SW480 (cell line): Measurements from ENCODE around the gene ERG28.

Source experiments
- DNase-seq: peaks from one replicate; pipeline ENCODE4 v3.0.0-alpha.2; 2016; ENCODE audit warnings: low spot score

ERG28 gene

GRCh38 chr14:75658957-75659356 is 1.7 kb downstream of the ERG28 start:
- no peak for DNase-seq

DNA sequence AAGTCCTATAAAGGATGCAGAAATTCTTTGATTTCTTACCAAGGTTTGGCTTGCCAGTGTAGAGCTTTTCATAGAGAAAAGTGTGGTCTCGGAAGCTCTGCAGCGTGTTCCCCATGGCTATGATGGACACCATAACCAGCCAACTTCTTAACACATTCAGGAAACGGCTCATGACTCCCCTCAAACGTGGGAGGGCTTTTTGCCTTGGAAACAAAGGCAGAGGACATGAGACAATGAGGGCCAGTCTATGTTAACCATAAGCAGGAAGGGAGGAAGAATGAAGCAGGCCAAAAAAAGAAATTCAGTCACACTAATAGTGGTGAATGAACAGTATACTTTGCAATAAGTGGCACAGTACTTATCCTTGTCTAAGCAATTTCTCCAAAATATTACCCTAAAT is 3.3 kb downstream of the ERG28 start:
- DNase-seq = no peak

- no peak for DNase-seq
Measured at GRCh38 chr14:75655235-75655634, 5.4 kb downstream of the ERG28 start.

GRCh38 chr14:75654127-75654732 is 6.4 kb downstream of the ERG28 start:
- DNase-seq = peak; percentile 69

DNA sequence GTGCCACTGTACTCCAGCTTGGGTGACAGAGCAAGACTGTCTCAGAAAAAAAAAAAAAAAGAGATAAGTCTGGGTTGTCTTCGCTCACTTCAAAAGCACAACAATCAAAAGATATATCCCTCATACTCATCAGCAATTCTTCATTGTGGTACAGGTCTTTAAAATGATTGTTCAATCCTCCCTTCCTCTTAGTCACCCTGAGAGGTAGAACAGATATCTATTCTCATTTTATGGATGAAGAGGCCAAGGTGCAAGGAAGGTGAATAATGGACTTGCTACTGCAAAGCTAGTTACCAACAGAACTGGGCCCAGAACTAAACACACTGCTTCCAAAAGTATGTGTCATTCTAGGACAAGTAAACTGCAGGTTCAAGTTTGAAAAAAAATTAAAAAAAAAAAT is 7.1 kb downstream of the ERG28 start:
- DNase-seq = no peak

- no peak for DNase-seq
Measured at GRCh38 chr14:75650253-75651058, 10.2 kb downstream of the ERG28 start.

- no peak for DNase-seq
Measured at GRCh38 chr14:75649773-75650172, 10.9 kb downstream of the ERG28 start.

GRCh38 chr14:75649337-75649736 is 11.3 kb downstream of the ERG28 start:
- no peak for DNase-seq

DNA sequence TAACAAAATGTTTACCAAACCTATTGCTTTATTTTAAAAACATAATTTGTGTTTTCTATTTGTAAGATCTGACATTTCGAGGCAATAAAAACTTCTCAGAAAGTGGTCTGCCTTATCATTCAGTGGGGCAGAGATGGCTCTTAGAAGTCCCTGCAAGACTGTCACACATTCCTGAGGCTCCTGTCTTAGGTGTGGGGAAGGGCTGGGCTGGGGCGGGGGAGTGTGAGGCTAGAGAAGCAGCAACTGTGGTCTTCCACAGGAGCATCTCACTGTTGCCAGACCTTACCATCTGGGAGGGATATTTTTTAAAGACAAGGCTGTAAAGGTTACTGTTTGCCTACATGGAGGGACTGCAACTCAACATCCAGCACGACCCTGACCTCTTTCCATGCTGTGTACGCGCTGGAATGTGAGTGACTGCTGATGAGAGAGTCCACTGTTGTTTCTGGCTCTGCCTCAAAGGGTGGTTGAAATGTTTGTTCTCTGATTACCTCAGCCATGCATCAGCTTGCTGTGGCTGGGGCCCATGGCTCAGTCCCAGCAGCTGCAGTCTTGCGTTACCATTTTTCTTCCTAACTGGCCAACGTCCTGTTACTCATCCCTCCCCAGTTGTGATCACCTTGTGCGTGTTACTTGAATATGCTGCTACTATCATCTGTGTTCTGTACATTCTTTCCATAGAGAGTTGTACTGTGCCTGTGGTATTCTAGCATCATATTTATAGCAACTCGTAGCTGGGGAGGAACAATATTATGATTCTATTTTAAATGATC is 12.4 kb downstream of the ERG28 start:
- peak; percentile 69 for DNase-seq

GRCh38 chr14:75647640-75648039 is 13.0 kb downstream of the ERG28 start:
- no peak for DNase-seq

DNA sequence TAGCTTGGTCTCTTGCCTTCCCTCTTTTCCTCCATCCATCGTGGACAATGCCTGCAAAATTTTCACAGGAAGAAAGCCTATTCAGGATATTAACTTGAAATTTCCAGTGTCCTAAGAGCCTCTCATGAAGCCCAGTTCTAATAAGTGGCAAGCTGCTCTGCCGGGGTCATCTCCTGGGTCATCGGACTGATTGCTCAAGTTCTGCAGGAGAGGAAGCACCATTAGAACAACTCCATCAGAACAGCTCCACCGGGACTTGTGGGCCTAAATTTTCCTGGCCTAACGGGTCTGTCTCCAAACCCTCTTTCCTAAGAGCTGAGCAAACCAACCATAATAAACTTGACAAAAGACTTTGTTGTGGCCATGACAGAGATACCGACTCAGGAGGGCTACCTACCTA is 13.9 kb downstream of the ERG28 start:
- DNase-seq = no peak

GRCh38 chr14:75645056-75645455 is 15.6 kb downstream of the ERG28 start:
- DNase-seq = no peak

- DNase-seq = no peak
Measured at GRCh38 chr14:75643985-75644384, 16.7 kb downstream of the ERG28 start.

DNA sequence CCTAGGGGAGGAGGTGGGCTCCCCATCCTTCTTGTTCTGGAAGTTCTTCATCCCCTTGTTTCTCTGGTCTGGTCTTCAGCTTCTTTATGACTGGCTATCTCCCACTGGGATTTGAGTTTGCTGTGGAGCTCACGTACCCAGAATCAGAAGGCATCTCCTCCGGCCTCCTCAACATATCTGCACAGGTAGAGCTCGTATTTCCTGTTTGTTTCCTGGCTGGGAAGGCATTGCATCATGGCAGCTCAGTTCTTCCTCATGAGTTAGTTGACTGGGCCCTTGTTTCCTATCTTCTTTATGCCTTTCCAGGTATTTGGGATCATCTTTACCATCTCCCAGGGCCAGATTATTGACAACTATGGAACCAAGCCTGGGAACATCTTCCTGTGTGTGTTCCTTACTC is 19.8 kb downstream of the ERG28 start:
- no peak for DNase-seq

- no peak for DNase-seq
Measured at GRCh38 chr14:75636100-75636692, 24.5 kb downstream of the ERG28 start.

- no peak for DNase-seq
Measured at GRCh38 chr14:75634848-75635247, 25.8 kb downstream of the ERG28 start.

GRCh38 chr14:75631453-75631831 is 29.2 kb downstream of the ERG28 start:
- DNase-seq = no peak

DNA sequence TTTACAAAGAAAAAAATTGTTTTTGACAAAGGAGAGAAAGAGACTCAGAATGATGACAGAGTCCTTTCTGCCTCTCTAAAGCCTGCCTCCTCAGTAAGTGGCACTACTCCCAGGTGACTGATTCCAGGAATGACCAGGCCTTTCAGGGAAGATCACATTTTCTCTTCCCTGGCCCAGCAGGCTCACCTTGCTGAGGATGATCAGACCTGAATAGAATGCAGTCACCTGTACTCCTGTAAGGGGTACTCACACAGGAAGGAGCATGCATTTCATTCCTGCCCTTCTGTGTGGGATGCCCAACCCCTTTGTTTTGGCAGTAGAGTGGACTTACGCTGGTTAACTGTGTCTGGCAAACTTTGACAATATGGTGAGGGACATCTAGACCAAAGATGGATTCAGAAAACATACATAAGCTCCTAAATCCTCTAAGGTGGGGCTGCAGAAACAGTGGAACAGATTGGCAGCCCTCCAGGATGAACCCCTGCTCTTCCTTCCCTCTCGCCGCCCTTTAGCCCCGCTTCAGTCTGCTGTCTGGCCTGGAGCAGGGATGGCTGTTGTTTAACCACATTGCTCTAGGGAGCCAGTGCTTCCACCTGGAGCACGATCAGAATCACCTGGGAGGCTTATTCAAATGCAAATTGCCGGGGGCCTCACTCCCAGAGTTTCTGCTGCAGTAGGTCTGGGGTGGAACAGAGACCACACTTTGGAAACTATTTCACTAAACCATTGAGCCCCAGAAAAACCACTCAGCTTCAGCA is 29.8 kb downstream of the ERG28 start:
- DNase-seq = no peak

DNA sequence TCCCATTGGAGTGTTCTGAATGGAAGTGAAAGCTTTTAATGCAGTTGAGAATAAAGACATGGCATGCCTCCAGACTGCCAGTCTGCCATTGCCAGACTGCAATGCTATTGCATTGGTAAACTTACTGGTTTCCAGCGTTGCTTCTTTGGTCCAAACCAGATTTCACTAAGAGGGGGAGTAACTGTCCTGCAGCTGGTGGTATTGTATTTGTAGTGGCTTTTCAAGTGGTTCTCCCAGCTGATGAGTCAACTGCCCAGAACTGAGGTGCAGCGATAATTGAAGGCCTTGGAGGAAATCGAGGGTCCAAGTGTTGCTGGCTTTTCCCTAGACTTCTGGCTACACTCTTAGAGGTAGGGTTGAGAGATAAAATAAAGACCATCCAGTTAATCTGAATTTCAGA is 31.9 kb downstream of the ERG28 start:
- no peak for DNase-seq

DNA sequence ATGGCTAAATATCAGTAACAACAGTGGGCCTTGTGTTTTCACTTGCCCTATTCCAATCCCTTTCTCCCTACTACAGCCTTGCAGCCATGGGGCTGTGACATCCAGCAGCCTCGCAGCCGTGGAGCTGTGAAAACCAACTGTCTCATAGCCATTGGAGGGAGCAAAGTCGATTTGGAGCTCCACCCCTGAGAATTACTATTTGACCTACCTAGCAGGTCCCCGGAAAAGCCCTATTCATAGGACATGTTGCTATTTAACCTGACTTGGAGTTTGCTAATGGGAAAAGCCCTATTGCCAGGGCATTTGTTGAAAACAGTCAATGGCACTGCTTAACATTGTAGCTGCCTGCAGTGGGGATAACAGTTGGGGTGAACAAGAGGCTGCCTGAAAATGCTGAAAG is 33.3 kb downstream of the ERG28 start:
- DNase-seq = no peak

- no peak for DNase-seq
Measured at GRCh38 chr14:75626863-75627262, 33.8 kb downstream of the ERG28 start.

DNA sequence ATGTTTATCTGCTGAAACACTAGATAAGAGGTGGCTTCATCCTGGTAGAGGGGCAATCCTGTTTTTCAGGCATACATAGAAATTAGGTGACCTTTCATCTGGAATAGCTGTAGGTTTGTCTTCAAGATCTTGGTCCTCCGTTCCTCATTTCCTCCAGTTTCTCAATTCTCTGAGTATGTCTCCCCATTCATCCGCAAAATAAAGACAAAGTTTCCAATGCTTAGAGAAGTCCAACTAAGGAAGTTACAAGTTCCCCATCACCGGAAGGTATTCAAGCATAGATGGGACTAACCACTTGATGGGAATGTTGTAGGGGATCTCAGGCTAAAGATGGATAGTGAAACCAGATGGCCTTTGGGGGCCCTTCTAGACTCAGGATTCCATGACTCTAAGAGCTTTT is 34.3 kb downstream of the ERG28 start:
- no peak for DNase-seq
